Liver (tissue), 3 donors: Measurements from ENCODE around the gene ISG15.
"Not testable (repeated sequence)": the region's sequence is repeated elsewhere in the genome, so short reads cannot be mapped to it uniquely, and the experiment has no call there.

Experiments
- CTCF ChIP-seq: fragments of 150-350 bp; IDR thresholded peaks from 2 replicates; pipeline ENCODE4 v1.5.1; 2017; ENCODE audit warnings: improper control_type of control experiment, low read depth, low read length; ENCODE audit not compliant: missing input control
- GABPA ChIP-seq, 2 donors: IDR thresholded peaks in 1 of 2; conservative IDR thresholded peaks in 1 of 2; 2 replicates each; pipeline ENCODE4 v1.6.1; 2016; ENCODE audit warnings: antibody characterized with exemption in 2 of 2, mild to moderate bottlenecking in 1 of 2, moderate library complexity in 1 of 2
- HNF4G ChIP-seq: IDR thresholded peaks from 2 replicates; pipeline ENCODE4 v1.6.1; 2016; ENCODE audit warnings: antibody characterized with exemption
- RAD21 ChIP-seq, 2 donors: IDR thresholded peaks; 2 replicates each; pipeline ENCODE4 v1.6.1; 2016; ENCODE audit warnings: antibody characterized with exemption in 2 of 2, mild to moderate bottlenecking in 2 of 2
- TAF1 ChIP-seq: conservative IDR thresholded peaks from 2 replicates; pipeline ENCODE4 v1.6.1; 2016; ENCODE audit warnings: antibody characterized with exemption, mild to moderate bottlenecking
- donor health status: healthy.
- donor health status: healthy.

GRCh38 chr1:976791-977190 lies 36.5 kb upstream of the ISG15 start:
- not testable (repeated sequence) for TF ChIP-seq GABPA (IDR thresholded peaks at IDR 0.05 in 1 of 2, conservative IDR thresholded peaks at IDR 0.05 in 1 of 2); CTCF; RAD21 (IDR thresholded peaks at IDR 0.05); HNF4G; TAF1
